Measurements from ENCODE around the gene ASB8.

The ASB8 gene

DNA sequence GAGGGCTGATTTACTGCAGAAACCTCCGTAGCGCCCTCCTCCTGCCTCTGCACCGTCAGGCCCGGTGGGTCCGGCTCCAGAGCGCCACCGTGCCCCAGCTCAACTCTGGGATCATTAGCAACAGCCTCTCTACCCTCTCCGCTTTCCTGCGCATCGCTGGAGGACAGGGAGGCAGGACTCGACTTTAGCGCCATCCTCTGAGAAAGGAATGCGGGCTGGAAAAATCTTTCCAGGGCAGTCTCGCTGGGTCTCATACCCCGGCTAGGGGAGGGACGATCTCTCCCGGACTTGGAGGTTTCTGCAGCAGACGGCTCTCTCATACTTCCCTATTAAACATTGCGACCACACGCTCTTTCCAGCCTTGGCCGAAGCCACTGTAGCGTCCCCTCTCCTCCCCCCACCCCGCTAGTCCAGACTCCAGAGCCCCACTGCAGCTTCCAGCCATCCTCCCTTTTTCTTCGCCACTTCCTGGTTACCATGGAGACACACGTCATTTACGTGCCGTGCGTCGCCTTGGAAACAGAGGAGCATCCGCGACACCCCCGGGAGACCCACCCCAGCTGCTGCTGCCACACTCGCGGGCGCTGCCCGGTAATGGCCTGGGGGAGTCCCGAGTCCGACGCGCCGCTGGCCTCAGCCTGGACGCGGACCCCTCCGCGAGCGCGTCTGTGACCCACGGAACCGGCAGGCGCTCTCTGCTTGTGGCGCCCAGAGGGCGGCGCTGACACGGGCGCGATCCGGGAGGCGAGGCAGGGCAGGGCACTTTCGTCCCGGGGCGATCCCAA, 26.0 kb upstream of the ASB8 start, which contains the start of gene CCDC184:
CCDC184 (plus strand) TSS at position 554 of the 785 bp plus-strand sequence. CDS start 479 bp downstream, outside the sequence.
- no peak for TF ChIP-seq EZH2phosphoT487 (IDR thresholded peaks at IDR 0.05; ENCODE audit: borderline replicate concordance, low read length)
- TF ChIP-seq, protein P1, sequence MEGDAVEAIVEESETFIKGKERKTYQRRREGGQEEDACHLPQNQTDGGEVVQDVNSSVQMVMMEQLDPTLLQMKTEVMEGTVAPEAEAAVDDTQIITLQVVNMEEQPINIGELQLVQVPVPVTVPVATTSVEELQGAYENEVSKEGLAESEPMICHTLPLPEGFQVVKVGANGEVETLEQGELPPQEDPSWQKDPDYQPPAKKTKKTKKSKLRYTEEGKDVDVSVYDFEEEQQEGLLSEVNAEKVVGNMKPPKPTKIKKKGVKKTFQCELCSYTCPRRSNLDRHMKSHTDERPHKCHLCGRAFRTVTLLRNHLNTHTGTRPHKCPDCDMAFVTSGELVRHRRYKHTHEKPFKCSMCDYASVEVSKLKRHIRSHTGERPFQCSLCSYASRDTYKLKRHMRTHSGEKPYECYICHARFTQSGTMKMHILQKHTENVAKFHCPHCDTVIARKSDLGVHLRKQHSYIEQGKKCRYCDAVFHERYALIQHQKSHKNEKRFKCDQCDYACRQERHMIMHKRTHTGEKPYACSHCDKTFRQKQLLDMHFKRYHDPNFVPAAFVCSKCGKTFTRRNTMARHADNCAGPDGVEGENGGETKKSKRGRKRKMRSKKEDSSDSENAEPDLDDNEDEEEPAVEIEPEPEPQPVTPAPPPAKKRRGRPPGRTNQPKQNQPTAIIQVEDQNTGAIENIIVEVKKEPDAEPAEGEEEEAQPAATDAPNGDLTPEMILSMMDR (IDR thresholded peaks at IDR 0.05; ENCODE audit: low read depth, low read length, poor library complexity, severe bottlenecking) = peak; percentile 70
- no peaks in the 10 kb centered on the region for H3K36me3 ChIP-seq (ENCODE audit: control insufficient read depth, low read length)
- H3K27me3 ChIP-seq (ENCODE audit: control insufficient read depth, low read length) = peaks cover 54% of the 10 kb centered on the region
- H3K9me3 ChIP-seq (ENCODE audit: control insufficient read depth, insufficient read depth, low read length) = no peaks in the 10 kb centered on the region
- H3K27ac ChIP-seq (ENCODE audit: low read depth, low read length) = no peak within 1 kb of the TSS
- H3K4me2 ChIP-seq (ENCODE audit: low read length) = peak within 1 kb of the TSS; percentile 91
- no peaks in the 10 kb centered on the region for H3K9me2 ChIP-seq (replicated peaks; ENCODE audit: control insufficient read depth, low read length)
- H3K4me3 ChIP-seq (ENCODE audit: low read length) = peak within 1 kb of the TSS; percentile 89
- peaks cover 6% of the 10 kb centered on the region; the same call in 1 of the 2 replicates for H3F3A ChIP-seq (ENCODE audit: control insufficient read depth, insufficient read depth)
- peaks cover 25% of the 10 kb centered on the region for H3K4me1 ChIP-seq (ENCODE audit: control insufficient read depth, low read length)
- H3K79me2 ChIP-seq (ENCODE audit: control insufficient read depth, low read length) = no peaks in the 10 kb centered on the region
- H4K20me1 ChIP-seq (ENCODE audit: control insufficient read depth, insufficient read depth, low read depth, low read length) = no peaks in the 10 kb centered on the region

DNA sequence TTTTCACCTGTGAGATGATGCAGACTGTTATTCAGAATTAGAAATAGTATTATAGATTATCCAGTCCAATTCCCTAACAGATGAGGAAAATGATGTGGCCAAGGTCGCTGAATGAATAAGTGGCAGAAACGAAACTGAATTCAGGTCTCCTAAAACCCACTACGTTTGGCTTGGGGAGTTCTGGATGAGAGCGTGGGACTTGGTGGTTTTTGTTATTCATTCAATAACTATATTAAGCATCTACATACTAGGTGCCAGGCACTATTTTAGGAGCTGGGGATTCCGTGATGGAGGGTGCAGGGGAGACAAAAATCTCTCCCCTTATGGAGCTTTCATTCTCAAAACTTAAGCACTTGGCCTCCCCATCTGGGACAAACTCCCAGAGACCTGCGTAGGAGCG, 25.3 kb upstream of the ASB8 start:
- Histone ChIP-seq H4K20me1 (ENCODE audit: control insufficient read depth, insufficient read depth, low read depth, low read length) (no peaks in the 10 kb centered on the region), H3K9me3 (ENCODE audit: control insufficient read depth, insufficient read depth, low read length) (no peaks in the 10 kb centered on the region), H3K4me1 (ENCODE audit: control insufficient read depth, low read length) (peaks cover 25% of the 10 kb centered on the region), H3K27me3 (ENCODE audit: control insufficient read depth, low read length) (peaks cover 58% of the 10 kb centered on the region), H3K9me2 (replicated peaks; ENCODE audit: control insufficient read depth, low read length) (no peaks in the 10 kb centered on the region), H3K27ac (ENCODE audit: low read depth, low read length) (no peak overlapping the region), H3K79me2 (ENCODE audit: control insufficient read depth, low read length) (no peaks in the 10 kb centered on the region), H3K36me3 (ENCODE audit: control insufficient read depth, low read length) (no peaks in the 10 kb centered on the region), H3K4me3 (ENCODE audit: low read length) (peak overlapping the region; percentile 89), H3F3A (ENCODE audit: control insufficient read depth, insufficient read depth) (peaks cover 6% of the 10 kb centered on the region; the same call in 1 of the 2 replicates), H3K4me2 (ENCODE audit: low read length) (peak overlapping the region; percentile 91)
- TF ChIP-seq EZH2phosphoT487 (IDR thresholded peaks at IDR 0.05; ENCODE audit: borderline replicate concordance, low read length) = no peak
- TF ChIP-seq, protein P1 (IDR thresholded peaks at IDR 0.05; ENCODE audit: low read depth, low read length, poor library complexity, severe bottlenecking) = no peak

DNA sequence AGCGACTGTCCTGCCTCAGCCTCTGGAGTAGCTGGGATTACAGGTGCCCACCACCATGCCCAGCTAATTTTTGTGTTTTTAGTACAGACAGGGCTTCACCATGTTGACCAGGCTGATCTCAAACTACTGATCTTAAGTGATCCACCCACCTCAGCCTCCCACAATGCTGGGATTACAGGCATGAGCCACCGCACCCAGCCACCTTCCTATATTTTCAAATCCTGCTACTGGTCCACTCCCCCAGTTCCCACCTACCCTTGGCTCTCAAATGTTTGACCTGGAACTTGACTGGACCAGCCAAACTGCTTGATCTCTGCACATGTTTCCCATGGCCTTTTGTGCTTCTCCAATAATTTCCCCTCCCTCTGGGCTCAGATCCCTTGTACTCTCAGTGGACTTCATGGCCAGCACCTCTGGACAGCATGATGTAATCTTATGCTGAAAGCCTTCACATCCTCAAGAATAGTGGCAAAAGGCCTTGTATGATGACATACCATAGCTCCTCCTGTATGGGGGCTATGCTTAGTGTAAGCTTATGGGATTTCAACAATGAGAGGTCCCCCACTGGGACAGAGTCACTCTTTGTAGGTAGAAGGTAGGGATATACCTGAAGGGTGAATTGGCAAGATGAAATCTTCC, 23.7 kb upstream of the ASB8 start:
- Histone ChIP-seq H3K27ac (ENCODE audit: low read depth, low read length) (no peak overlapping the region), H3K36me3 (ENCODE audit: control insufficient read depth, low read length) (no peaks in the 10 kb centered on the region), H3K4me2 (ENCODE audit: low read length) (no peak overlapping the region), H3K79me2 (ENCODE audit: control insufficient read depth, low read length) (no peaks in the 10 kb centered on the region), H3K4me3 (ENCODE audit: low read length) (no peak overlapping the region), H3K4me1 (ENCODE audit: control insufficient read depth, low read length) (peaks cover 20% of the 10 kb centered on the region), H3K9me2 (replicated peaks; ENCODE audit: control insufficient read depth, low read length) (no peaks in the 10 kb centered on the region), H4K20me1 (ENCODE audit: control insufficient read depth, insufficient read depth, low read depth, low read length) (no peaks in the 10 kb centered on the region), H3F3A (ENCODE audit: control insufficient read depth, insufficient read depth) (peaks cover 6% of the 10 kb centered on the region; the same call in 1 of the 2 replicates), H3K9me3 (ENCODE audit: control insufficient read depth, insufficient read depth, low read length) (no peaks in the 10 kb centered on the region), H3K27me3 (ENCODE audit: control insufficient read depth, low read length) (peaks cover 70% of the 10 kb centered on the region)
- TF ChIP-seq, protein P1 (IDR thresholded peaks at IDR 0.05; ENCODE audit: low read depth, low read length, poor library complexity, severe bottlenecking) = no peak
